ENCODE data around the gene TP53TG5.

TP53TG5 gene

GRCh38 chr20:45350217-45350616 is 27.9 kb downstream of the TP53TG5 start:
- H3K9me3 ChIP-seq (ENCODE audit: control insufficient read depth in 1 of 2, low read length in 2 of 2): no peaks in the 10 kb centered on the region
- no peaks in the 10 kb centered on the region for H3K27me3 ChIP-seq (ENCODE audit: low read depth, low read length)
- H3K27ac ChIP-seq (ENCODE audit: low read length): no peak overlapping the region
- H3K4me1 ChIP-seq (ENCODE audit: control insufficient read depth in 1 of 2, insufficient read depth in 2 of 2, low read length in 2 of 2): peaks cover 7 to 9% of the 10 kb centered on the region in 2 donors
- no peaks in the 10 kb centered on the region for H3K36me3 ChIP-seq (ENCODE audit: control insufficient read depth in 1 of 2, insufficient read depth in 2 of 2, low read length in 2 of 2)
- H3K4me3 ChIP-seq (ENCODE audit: low read depth in 1 of 2, low read length in 2 of 2): no peak overlapping the region

- Histone ChIP-seq H3K4me3 (ENCODE audit: low read depth in 1 of 2, low read length in 2 of 2) (peak within 1 kb of the TSS; percentile 79 to 84), H3K36me3 (ENCODE audit: control insufficient read depth in 1 of 2, insufficient read depth in 2 of 2, low read length in 2 of 2) (no peaks in the 10 kb centered on the region), H3K4me1 (ENCODE audit: control insufficient read depth in 1 of 2, insufficient read depth in 2 of 2, low read length in 2 of 2) (peaks cover 21 to 25% of the 10 kb centered on the region in 2 donors), H3K9me3 (ENCODE audit: control insufficient read depth in 1 of 2, low read length in 2 of 2) (no peaks in the 10 kb centered on the region), H3K27ac (ENCODE audit: low read length) (peak within 1 kb of the TSS; percentile 98), H3K27me3 (ENCODE audit: low read depth, low read length) (no peaks in the 10 kb centered on the region)
Observed at GRCh38 chr20:45347936-45348778, 30.0 kb downstream of the TP53TG5 start, which contains the start of gene SDC4. TSS of gene SDC4 (minus strand) at chr20:45348424. CDS start at chr20:45348384, 40 bp downstream.

- H3K4me1 ChIP-seq (ENCODE audit: control insufficient read depth in 1 of 2, insufficient read depth in 2 of 2, low read length in 2 of 2): peaks cover 25 to 26% of the 10 kb centered on the region in 2 donors
- no peaks in the 10 kb centered on the region for H3K9me3 ChIP-seq (ENCODE audit: control insufficient read depth in 1 of 2, low read length in 2 of 2)
- peak overlapping the region; percentile 98 for H3K27ac ChIP-seq (ENCODE audit: low read length)
- peak overlapping the region; percentile 79 to 84 for H3K4me3 ChIP-seq (ENCODE audit: low read depth in 1 of 2, low read length in 2 of 2)
- no peaks in the 10 kb centered on the region for H3K27me3 ChIP-seq (ENCODE audit: low read depth, low read length)
- no peaks in the 10 kb centered on the region for H3K36me3 ChIP-seq (ENCODE audit: control insufficient read depth in 1 of 2, insufficient read depth in 2 of 2, low read length in 2 of 2)
Observed at GRCh38 chr20:45347297-45347935, 30.7 kb downstream of the TP53TG5 start.

GRCh38 chr20:45346851-45347250 is 31.3 kb downstream of the TP53TG5 start:
- Histone ChIP-seq H3K36me3 (ENCODE audit: control insufficient read depth in 1 of 2, insufficient read depth in 2 of 2, low read length in 2 of 2) (no peaks in the 10 kb centered on the region), H3K27me3 (ENCODE audit: low read depth, low read length) (no peaks in the 10 kb centered on the region), H3K4me3 (ENCODE audit: low read depth in 1 of 2, low read length in 2 of 2) (peak overlapping the region; percentile 79 to 84), H3K27ac (ENCODE audit: low read length) (peak overlapping the region; percentile 98), H3K9me3 (ENCODE audit: control insufficient read depth in 1 of 2, low read length in 2 of 2) (no peaks in the 10 kb centered on the region), H3K4me1 (ENCODE audit: control insufficient read depth in 1 of 2, insufficient read depth in 2 of 2, low read length in 2 of 2) (peaks cover 25 to 30% of the 10 kb centered on the region in 2 donors)

GRCh38 chr20:45346291-45346718 is 31.8 kb downstream of the TP53TG5 start:
- Histone ChIP-seq H3K4me1 (ENCODE audit: control insufficient read depth in 1 of 2, insufficient read depth in 2 of 2, low read length in 2 of 2) (peaks cover 30 to 35% of the 10 kb centered on the region in 2 donors), H3K9me3 (ENCODE audit: control insufficient read depth in 1 of 2, low read length in 2 of 2) (no peaks in the 10 kb centered on the region), H3K27ac (ENCODE audit: low read length) (peak overlapping the region; percentile 98), H3K27me3 (ENCODE audit: low read depth, low read length) (no peaks in the 10 kb centered on the region), H3K36me3 (ENCODE audit: control insufficient read depth in 1 of 2, insufficient read depth in 2 of 2, low read length in 2 of 2) (no peaks in the 10 kb centered on the region), H3K4me3 (ENCODE audit: low read depth in 1 of 2, low read length in 2 of 2) (peak overlapping the region; percentile 79 to 84)

DNA sequence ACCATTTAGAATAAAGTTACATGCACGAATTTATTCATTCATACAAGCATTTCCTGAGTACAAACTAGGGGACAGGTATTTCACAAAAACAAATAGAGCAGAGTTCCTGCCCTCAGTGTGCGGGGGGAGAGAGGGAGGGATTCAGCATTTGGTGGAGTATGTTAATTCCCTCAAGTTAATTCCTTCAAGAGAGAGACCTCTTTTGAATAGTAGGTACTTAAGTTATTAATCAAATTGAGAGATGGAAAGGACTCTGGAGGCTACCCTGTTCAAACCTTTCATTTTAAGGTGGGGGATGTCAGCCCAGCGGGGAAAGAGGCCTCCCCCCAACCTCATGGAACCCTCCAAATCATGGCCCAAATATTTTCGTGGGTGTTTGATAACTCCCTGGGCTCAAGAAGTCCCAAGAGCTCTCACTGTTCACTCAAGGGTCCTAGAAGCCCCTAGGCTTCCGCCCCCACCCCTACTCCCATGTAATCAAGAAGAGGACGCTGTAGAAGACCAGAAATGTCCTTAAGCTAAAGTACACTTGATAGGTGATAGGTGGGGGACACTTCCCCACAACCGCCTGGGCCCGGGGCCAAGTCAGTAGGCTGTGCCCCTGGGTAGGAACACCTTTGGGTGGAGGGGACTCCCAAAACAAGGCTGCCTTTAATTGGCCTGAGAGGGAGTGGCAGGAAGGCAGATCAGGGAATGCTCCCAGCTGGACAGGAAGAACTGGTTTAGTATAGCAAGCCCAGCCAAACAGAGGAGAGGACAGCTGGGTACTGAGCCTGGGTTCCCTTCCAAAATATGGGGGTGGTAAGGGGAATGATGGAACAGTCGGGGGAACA is 32.8 kb downstream of the TP53TG5 start:
- H3K9me3 ChIP-seq (ENCODE audit: control insufficient read depth in 1 of 2, low read length in 2 of 2): no peaks in the 10 kb centered on the region
- peak overlapping the region; percentile 79 to 84 for H3K4me3 ChIP-seq (ENCODE audit: low read depth in 1 of 2, low read length in 2 of 2)
- peaks cover 33 to 45% of the 10 kb centered on the region in 2 donors for H3K4me1 ChIP-seq (ENCODE audit: control insufficient read depth in 1 of 2, insufficient read depth in 2 of 2, low read length in 2 of 2)
- H3K27me3 ChIP-seq (ENCODE audit: low read depth, low read length): no peaks in the 10 kb centered on the region
- peaks cover 0 to 3% of the 10 kb centered on the region in 2 donors for H3K36me3 ChIP-seq (ENCODE audit: control insufficient read depth in 1 of 2, insufficient read depth in 2 of 2, low read length in 2 of 2)
- H3K27ac ChIP-seq (ENCODE audit: low read length): peak overlapping the region; percentile 98

DNA sequence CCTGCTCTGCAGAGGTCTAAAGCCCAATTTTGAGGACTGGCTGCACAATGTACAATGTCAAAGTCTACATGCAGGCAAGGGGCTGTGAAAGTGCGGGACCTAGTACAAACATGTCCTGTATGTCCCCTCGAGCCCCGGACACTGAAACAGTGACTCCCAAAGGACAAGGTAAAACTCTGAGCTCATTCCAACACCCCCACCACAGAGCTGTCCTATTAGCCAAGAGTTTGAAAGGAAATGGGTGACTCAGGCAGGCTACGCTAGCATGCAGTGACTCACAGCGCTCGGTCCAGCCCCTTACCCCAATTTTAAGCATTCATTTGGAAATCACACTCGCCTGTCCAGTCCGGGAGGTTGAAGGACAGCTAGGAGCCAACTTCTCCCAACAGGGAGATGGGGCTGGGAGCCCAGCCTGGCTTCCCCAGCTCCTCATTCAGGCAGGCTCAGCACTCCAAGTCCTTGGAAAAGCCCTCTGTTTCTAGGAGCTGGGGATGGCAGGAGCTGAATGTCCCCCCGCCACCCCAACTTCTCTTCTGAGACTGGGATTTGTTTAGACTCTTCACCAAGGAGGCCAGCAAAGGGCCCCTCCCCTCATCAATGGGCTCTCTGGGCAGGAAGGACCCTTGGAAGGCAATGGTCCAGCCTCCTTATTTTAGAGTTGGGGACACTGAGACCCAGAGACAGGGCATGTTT is 33.8 kb downstream of the TP53TG5 start:
- Histone ChIP-seq H3K27ac (ENCODE audit: low read length) (peak overlapping the region; percentile 98), H3K4me1 (ENCODE audit: control insufficient read depth in 1 of 2, insufficient read depth in 2 of 2, low read length in 2 of 2) (peaks cover 38 to 52% of the 10 kb centered on the region in 2 donors), H3K9me3 (ENCODE audit: control insufficient read depth in 1 of 2, low read length in 2 of 2) (no peaks in the 10 kb centered on the region), H3K36me3 (ENCODE audit: control insufficient read depth in 1 of 2, insufficient read depth in 2 of 2, low read length in 2 of 2) (peaks cover 0 to 4% of the 10 kb centered on the region in 2 donors), H3K4me3 (ENCODE audit: low read depth in 1 of 2, low read length in 2 of 2) (peak overlapping the region; percentile 53 to 84), H3K27me3 (ENCODE audit: low read depth, low read length) (no peaks in the 10 kb centered on the region)

DNA sequence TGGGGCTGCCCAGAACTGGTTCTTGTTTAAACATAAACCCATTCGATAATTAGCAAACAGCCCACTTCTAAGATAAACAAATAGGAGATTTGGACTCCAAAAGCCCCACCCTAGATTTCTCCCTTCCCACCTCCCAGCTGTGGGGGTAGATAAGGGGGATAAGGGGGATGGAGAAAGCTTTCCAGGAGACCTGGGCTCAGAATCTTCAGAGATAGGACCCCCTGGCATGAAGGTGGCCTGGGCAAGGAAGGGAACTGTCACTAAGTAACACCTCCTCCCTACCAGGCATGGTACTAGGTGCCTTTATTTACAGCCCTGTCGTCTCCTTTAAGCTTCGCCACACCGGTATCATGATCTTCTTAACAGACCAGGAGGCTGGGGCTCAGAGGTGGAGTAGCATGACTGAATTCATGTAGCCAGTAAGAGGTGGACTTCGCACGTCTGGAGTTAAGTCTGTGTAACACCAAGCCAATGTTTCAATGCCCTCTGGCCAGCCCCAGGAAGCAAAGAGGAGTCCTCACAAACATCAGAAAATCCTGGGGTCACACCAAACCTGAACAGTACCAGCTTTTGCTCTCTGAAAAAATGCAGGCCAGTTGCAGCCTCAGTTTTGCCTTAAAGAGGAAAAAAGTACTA is 34.5 kb downstream of the TP53TG5 start:
- peaks cover 0 to 4% of the 10 kb centered on the region in 2 donors for H3K36me3 ChIP-seq (ENCODE audit: control insufficient read depth in 1 of 2, insufficient read depth in 2 of 2, low read length in 2 of 2)
- peaks cover 44 to 57% of the 10 kb centered on the region in 2 donors for H3K4me1 ChIP-seq (ENCODE audit: control insufficient read depth in 1 of 2, insufficient read depth in 2 of 2, low read length in 2 of 2)
- no peaks in the 10 kb centered on the region for H3K27me3 ChIP-seq (ENCODE audit: low read depth, low read length)
- no peaks in the 10 kb centered on the region for H3K9me3 ChIP-seq (ENCODE audit: control insufficient read depth in 1 of 2, low read length in 2 of 2)
- peak overlapping the region; percentile 98 for H3K27ac ChIP-seq (ENCODE audit: low read length)
- H3K4me3 ChIP-seq (ENCODE audit: low read depth in 1 of 2, low read length in 2 of 2): peak overlapping the region; percentile 38 to 53

DNA sequence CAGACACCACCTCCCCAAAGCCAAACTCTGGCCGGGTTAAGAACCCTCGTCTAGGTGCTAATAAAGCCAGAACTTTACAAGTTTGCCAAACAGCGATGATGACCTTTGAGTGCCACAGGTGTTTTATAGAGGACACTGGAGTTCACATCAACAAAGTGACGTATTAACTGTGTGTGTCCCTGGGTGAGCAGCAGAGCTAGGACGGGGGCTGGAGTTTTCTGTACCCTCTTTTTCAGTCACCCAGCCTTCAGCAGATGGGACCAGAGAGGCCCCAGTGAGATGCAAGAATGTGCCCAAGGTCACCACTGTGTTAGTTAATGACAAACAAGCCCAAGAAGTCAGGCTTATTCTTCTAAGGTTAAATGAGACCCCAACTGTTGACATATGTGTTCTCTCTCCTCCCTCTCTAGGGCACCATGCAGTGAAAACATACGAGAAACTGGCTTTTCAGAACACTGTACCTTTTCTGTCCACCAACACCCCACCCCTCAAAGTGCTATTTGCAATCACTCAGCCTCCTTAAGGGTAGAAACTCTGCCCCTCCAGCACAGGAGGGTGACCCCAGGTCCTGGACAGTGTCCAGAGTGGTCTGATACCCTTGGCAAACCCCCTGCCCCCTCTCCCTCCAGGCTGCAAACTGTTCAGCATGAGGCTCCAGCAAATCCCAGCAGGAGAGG is 35.1 kb downstream of the TP53TG5 start:
- Histone ChIP-seq H3K9me3 (ENCODE audit: control insufficient read depth in 1 of 2, low read length in 2 of 2) (no peaks in the 10 kb centered on the region), H3K36me3 (ENCODE audit: control insufficient read depth in 1 of 2, insufficient read depth in 2 of 2, low read length in 2 of 2) (peaks cover 0 to 4% of the 10 kb centered on the region in 2 donors), H3K4me3 (ENCODE audit: low read depth in 1 of 2, low read length in 2 of 2) (peak overlapping the region; percentile 38 to 53), H3K4me1 (ENCODE audit: control insufficient read depth in 1 of 2, insufficient read depth in 2 of 2, low read length in 2 of 2) (peaks cover 51 to 64% of the 10 kb centered on the region in 2 donors), H3K27me3 (ENCODE audit: low read depth, low read length) (no peaks in the 10 kb centered on the region), H3K27ac (ENCODE audit: low read length) (peak overlapping the region; percentile 98)

All from muscle layer of duodenum (tissue), 2 donors.